SU-DHL-6 (cell line): Measurements from ENCODE around the gene RPTOR.

Experiments used
- H2AFZ ChIP-seq: fragments of 200-600 bp; sonication (generic); 2 replicates; pipeline ENCODE4 v1.6.1; 2014; ENCODE audit warnings: low read depth, mild to moderate bottlenecking, moderate library complexity, mixed read lengths, antibody characterized with exemption, low read length; ENCODE audit not compliant: severe bottlenecking
- H3F3A ChIP-seq: fragments of 200-600 bp; shearing (Covaris generic); 2 replicates; pipeline ENCODE4 v1.6.0; 2016; ENCODE audit warnings: antibody characterized with exemption, mild to moderate bottlenecking; ENCODE audit not compliant: insufficient read depth
- H3K27ac ChIP-seq: fragments of 200-600 bp; sonication (generic); 2 replicates; pipeline ENCODE4 v1.5.1; 2016; ENCODE audit warnings: low read depth, mild to moderate bottlenecking, low read length, moderate library complexity, mixed read lengths
- H3K27me3 ChIP-seq: fragments of 200-600 bp; sonication (generic), shearing (Covaris generic); 2 replicates; pipeline ENCODE4 v1.6.0; 2014; ENCODE audit warnings: mild to moderate bottlenecking, low read length
- H3K36me3 ChIP-seq: fragments of 200-600 bp; sonication (generic); 2 replicates; pipeline ENCODE4 v1.6.1; 2014; ENCODE audit warnings: mild to moderate bottlenecking, low read length, mixed read lengths
- H3K4me2 ChIP-seq: fragments of 300-600, 200-600 bp; shearing (Covaris generic), sonication (generic); 2 replicates; pipeline ENCODE4 v1.6.0; 2014; ENCODE audit warnings: low read length, low read depth, mild to moderate bottlenecking; ENCODE audit not compliant: poor library complexity, severe bottlenecking
- H3K4me3 ChIP-seq: fragments of 200-600 bp; sonication (generic); 2 replicates; pipeline ENCODE4 v1.5.1; 2014; ENCODE audit warnings: antibody characterized with exemption, low read length, mild to moderate bottlenecking, mixed read lengths; ENCODE audit not compliant: insufficient read depth, poor library complexity, severe bottlenecking
- H3K79me2 ChIP-seq: fragments of 200-600 bp; sonication (generic); 2 replicates; pipeline ENCODE4 v1.6.1; 2014; ENCODE audit warnings: mild to moderate bottlenecking, low read length, moderate library complexity; ENCODE audit not compliant: insufficient read depth
- H3K9ac ChIP-seq: fragments of 200-600 bp; sonication (generic); 2 replicates; pipeline ENCODE4 v1.7.0; 2014; ENCODE audit warnings: mild to moderate bottlenecking, low read length
- H3K9me2 ChIP-seq: fragments of 200-600 bp; sonication (generic); replicated peaks from 2 replicates; pipeline ENCODE4 v1.6.1; 2014; ENCODE audit warnings: low read length; ENCODE audit not compliant: insufficient read depth
- H3K9me3 ChIP-seq: fragments of 200-600 bp; sonication (generic); 2 replicates; pipeline ENCODE4 v1.6.1; 2014; ENCODE audit warnings: low read length, mixed read lengths; ENCODE audit not compliant: insufficient read depth
- H4K20me1 ChIP-seq: fragments of 200-600 bp; sonication (generic); 2 replicates; pipeline ENCODE4 v1.6.1; 2014; ENCODE audit warnings: low read depth, mild to moderate bottlenecking, antibody characterized with exemption, low read length, moderate library complexity, mixed read lengths
- CTCF ChIP-seq: fragments of 200-600 bp; sonication (generic); IDR thresholded peaks from one replicate; pipeline ENCODE4 v1.5.1; 2017; ENCODE audit warnings: antibody characterized with exemption, mild to moderate bottlenecking, low read length, moderate library complexity; ENCODE audit not compliant: insufficient read depth, poor library complexity, severe bottlenecking
- EZH2phosphoT487 ChIP-seq: fragments of 200-600 bp; sonication (generic), shearing (Covaris generic); conservative IDR thresholded peaks from 2 replicates; pipeline ENCODE4 v1.6.1; 2018; ENCODE audit warnings: mild to moderate bottlenecking, antibody characterized with exemption, low read length, moderate library complexity, mixed read lengths

RPTOR gene

GRCh38 chr17:80604670-80605010 lies 60.0 kb downstream of the RPTOR start:
- Histone ChIP-seq H3K79me2 (peaks cover 33% of the 10 kb centered on the region), H3K9ac (no peak overlapping the region), H3K9me2 (no peaks in the 10 kb centered on the region), H3K9me3 (no peaks in the 10 kb centered on the region), H2AFZ (no peak overlapping the region), H3K36me3 (no peaks in the 10 kb centered on the region), H3K4me2 (no peak overlapping the region), H3K27ac (no peak overlapping the region), H3F3A (no peaks in the 10 kb centered on the region), H3K27me3 (no peaks in the 10 kb centered on the region), H3K4me3 (no peak overlapping the region), H4K20me1 (peaks cover 7% of the 10 kb centered on the region; the same call in 1 of the 2 replicates)
- TF ChIP-seq CTCF, result no peak

- no peaks in the 10 kb centered on the region for H3K36me3 ChIP-seq
- H3K27me3 ChIP-seq, result no peaks in the 10 kb centered on the region
- H4K20me1 ChIP-seq, result peaks cover 12% of the 10 kb centered on the region; the same call in 1 of the 2 replicates
- H3K79me2 ChIP-seq, result peaks cover 34% of the 10 kb centered on the region
- H3K9me2 ChIP-seq, result no peaks in the 10 kb centered on the region
- H3K27ac ChIP-seq, result peak overlapping the region; percentile 6
- no peak for TF ChIP-seq EZH2phosphoT487
- no peak for TF ChIP-seq CTCF
- no peaks in the 10 kb centered on the region for H3F3A ChIP-seq
- no peak overlapping the region for H2AFZ ChIP-seq
- H3K4me2 ChIP-seq, result peak overlapping the region; percentile 2
- H3K4me3 ChIP-seq, result no peak overlapping the region
- no peaks in the 10 kb centered on the region for H3K9me3 ChIP-seq
- H3K9ac ChIP-seq, result no peak overlapping the region
Observed at GRCh38 chr17:80605326-80606066, 60.9 kb downstream of the RPTOR start.

GRCh38 chr17:80608326-80608725 lies 63.7 kb downstream of the RPTOR start:
- Histone ChIP-seq H3K9me2 (no peaks in the 10 kb centered on the region), H4K20me1 (peaks cover 12% of the 10 kb centered on the region; the same call in 1 of the 2 replicates), H3K4me2 (no peak overlapping the region), H3F3A (no peaks in the 10 kb centered on the region), H3K79me2 (peaks cover 50% of the 10 kb centered on the region), H3K27me3 (no peaks in the 10 kb centered on the region), H3K9me3 (no peaks in the 10 kb centered on the region), H2AFZ (no peak overlapping the region), H3K4me3 (no peak overlapping the region), H3K36me3 (no peaks in the 10 kb centered on the region), H3K9ac (no peak overlapping the region), H3K27ac (no peak overlapping the region)
- TF ChIP-seq CTCF, result no peak
- TF ChIP-seq EZH2phosphoT487, result no peak
